ENCODE results near the gene SKA2.
A peak's percentile ranks its signal among the peaks of the same experiment; 100 is the strongest.
"Not testable (repeated sequence)": the region's sequence is repeated elsewhere in the genome, so short reads cannot be mapped to it uniquely, and the experiment has no call there.

SKA2 gene

DNA sequence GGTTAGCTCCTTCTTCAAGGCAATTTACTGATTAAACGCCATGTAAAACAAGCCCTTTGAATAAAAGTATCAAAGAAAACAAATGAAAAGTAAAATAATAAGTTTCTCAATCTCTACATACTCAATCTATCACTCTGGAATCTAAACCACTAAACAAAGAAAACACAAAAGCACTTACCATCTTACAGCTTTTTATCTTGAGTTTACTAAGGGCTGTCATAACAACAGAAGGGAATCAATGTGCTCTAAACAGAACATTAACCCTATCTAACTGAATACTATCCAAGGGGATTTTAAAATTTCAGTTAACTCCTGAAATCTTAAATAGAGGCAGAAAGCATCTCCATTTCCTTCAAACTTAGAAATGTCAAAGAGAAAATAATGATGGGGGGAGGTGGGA, 3.4 kb downstream of the SKA2 start:
- DNase-seq (ENCODE audit: low read depth, low spot score), result no peak

DNA sequence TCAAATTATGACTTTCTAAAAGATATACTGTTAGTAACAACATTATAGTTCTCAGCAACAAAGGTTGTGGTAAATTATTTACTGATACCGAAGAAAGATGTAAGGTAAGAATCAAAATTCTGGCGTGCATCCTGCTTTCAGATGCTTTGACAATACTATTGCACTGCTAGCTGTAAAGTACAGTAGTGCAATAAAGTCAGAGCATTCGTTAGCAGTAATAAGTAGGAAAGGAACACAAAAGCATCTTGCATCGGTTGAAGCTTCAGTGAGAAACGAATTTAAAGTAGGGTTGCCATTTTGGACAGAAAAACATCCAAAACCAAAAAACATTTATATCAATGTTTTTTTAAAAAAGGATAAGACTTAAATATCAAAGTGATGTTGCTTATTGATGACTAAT, 4.0 kb downstream of the SKA2 start:
- DNase-seq (ENCODE audit: low read depth, low spot score), result no peak

DNA sequence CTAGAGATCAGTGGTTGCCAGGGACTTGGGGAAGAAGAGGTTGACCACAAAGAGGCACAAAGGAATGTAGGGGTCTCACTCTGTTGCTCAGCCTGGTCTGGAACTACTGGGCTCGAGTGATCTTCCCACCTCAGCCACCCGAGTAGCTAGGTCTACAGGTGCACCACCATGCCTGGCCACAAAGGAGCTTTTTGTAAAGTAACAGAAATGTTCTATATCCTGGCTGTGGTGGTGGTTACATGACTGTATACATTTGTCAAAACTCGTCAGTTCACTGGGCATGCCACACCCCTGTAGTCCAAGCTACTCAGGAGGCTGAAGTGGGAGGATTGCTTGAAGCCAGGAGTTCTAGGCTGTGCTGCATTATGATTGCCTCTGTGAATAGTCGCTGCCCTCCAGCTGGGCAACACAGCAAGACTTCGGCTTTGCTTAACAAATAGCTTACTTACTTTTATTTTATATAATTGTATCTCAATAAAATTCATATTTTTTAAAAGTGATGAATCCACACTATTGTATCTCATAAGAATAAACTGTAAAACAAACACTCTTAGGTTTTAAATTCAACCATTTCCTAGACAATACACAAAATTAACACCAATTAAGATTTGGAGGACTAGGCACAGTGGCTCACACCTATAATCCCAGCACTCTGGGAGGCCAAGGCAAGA, 5.0 kb downstream of the SKA2 start:
- no peak for DNase-seq (ENCODE audit: low read depth, low spot score)

DNA sequence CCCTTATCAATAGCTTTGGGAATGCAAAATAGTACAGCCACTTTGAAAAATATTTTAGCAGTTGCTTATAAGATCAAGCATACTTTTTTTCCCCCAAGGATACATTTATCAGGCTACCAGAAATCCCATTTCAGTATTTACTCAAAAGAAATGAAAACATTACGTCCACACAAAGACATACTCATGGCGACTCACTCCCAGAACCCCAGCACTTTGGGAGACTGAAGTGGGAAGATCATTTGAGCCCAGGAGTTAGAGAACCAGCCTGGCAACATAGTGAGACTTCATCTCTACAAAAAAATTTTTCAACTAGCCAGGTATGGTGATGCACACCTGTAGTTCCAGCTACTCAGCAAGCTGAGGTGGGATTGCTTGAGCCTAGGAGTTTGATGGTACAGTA, 5.9 kb downstream of the SKA2 start:
- no peak for DNase-seq (ENCODE audit: low read depth, low spot score)

DNA sequence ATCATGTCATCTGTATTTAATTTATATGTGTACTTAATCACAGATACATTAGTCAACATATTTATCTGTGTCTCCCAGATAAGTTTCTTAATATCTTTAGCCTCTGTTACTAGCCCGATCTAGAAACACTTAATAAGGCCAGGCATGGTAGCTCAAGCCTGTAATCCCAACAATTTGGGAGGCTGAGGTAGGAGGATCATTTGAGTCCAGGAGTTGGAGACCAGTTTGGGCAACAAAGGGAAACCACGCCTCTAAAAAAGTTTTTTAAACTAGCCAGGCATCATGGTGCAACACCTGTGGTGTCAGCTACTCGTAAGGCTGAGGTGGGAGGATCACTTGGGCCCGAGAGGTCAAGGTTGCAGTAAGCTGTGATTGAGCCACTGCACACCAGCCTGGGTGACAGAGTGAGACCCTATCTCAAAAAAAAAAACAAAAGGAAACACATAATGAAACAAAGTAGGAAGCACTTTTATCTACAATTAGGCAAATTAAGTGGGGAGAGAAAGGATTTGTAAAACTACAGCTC, 9.4 kb downstream of the SKA2 start:
- DNase-seq (ENCODE audit: low read depth, low spot score), result no peak

DNA sequence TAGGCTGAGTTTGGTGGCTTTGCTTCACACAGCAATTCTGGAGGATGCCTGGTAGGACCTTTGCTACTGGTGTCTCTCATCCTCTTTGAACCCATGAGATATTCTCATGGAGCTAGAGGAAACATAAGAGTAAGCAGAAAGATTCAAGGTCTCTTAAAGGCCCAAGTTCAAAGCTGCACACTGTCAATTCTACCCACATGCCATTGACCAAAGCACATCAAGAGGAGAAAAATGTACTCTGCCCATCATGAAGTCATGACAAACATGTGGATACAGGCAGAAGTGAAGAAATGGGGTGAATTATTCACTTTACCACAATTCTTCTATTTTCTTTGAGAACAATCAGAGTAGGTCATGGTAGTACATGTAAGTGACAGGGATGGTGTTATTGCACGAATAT, 13.1 kb downstream of the SKA2 start:
- DNase-seq (ENCODE audit: low read depth, low spot score), result no peak

DNA sequence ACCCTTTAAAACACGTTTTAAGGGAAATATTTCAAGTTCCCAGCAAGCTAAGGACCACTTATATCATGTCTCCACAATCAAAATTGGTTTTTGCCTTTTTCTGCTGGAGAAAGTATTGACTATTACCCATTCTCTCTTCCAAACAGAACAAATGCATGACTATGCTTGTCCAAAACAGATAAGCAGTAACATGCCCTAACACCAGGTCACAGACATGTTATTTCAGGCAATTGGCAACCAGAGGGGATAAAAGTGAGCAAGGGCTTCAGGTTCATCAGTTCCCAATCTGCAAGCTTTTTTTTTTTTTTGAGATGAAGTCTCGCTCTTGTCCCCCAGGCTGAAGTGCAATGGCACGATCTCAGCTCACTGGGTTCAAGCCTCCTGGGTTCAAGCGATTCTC, 15.0 kb downstream of the SKA2 start:
- no peak for DNase-seq (ENCODE audit: low read depth, low spot score)

DNA sequence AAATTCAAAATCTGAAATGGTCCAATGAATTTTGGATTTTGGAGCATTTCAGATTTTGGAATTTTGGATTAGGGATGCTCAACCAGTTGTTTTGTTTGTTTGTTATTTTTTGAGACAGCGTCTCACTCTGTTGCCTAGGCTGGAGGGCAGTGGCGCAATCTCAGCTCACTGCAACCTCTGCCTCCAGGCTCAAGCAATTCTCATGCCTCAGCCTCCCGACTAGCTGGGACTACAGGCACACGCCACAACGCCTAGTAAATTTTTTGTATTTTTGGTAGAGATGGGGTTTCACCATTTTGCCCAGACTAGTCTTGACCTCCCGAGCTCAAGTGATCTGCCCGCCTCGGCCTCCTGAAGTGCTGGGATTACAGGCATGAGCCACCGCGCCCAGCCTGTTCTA, 16.6 kb downstream of the SKA2 start:
- DNase-seq (ENCODE audit: low read depth, low spot score), result not testable (repeated sequence)

DNA sequence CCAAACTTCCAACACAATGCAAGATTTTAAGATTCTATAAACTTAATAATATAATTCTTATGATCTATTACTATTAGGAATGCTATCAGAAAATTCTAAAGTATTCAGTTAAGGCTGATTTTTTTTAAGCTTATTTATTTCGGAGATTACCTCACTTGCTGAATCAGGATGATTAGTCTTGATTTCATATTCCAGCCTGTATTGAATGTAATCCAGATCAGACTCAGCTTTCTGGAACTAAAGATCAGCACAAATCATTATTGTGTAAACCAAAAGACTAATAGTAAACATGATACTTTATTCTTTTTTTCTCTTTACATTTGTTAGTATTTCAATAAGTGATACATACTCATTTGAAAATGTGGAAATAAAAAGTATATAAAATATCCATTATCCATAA, 23.9 kb downstream of the SKA2 start:
- no peak for DNase-seq (ENCODE audit: low read depth, low spot score)

DNA sequence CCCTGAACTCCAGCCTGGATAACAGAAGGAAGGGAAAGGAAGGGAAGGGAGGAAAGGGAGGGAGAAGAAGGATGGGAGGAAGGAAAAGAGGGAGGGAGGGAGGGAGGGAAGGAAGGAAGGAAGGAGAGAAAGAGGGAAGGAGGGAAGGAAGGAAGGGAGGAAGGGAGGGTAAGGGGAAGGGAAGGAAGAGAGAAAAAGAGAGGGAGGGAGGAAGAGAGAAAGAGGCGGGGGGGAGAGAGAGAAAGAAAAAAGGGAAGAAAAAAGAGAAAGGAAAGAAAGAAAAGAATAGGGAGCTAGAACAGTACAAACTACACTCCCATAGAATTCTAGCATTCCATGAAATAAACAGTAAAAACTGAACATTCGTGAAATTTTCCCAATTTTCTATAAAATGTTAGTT, 25.2 kb downstream of the SKA2 start:
- no peak for DNase-seq (ENCODE audit: low read depth, low spot score)

DNA sequence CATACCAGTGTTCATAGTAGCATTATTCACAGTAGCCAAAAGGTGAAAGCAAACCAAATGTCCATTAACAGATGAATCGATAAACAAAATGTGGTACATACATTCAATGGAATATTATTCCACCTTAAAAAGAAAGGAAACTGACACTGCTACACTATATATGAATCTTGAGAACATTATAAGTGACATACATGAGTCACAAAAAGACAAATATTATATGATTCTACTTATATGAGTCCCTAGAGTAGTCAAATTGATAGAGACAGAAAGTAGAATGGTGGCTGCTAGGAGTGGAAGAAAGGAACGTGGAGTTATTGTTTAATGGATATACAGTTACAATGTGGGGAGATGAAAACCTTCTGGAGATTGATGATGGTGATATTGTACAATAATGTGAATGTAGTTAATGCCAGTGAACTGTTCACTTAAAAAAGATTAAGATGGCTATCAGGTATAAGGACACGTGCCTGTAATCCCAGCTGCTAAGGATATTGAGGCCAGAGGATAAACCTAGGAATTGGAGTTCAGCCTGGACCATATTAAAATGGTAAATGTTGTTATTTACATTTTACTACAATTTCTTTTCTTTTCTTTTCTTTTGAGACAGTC, 28.1 kb downstream of the SKA2 start:
- no peak for DNase-seq (ENCODE audit: low read depth, low spot score)

DNA sequence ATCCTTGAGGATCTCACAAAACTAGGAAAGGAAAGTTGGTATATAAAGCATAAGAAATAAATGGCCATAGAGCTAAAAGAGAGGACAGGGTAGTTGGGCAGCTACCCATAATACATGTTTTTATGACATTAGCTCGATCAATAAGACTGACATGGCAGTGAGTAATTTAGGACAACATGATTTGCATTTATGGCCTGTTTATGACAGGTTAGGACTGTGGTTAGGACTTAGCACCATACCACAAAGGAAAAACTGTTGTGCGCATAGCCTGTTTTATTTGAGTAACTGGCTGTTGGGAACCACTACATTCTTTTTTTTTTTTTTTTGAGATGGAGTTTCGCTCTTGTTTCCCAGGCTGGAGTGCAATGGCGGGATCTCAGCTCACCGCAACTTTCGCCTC, 30.3 kb downstream of the SKA2 start:
- DNase-seq (ENCODE audit: low read depth, low spot score), result no peak

DNA sequence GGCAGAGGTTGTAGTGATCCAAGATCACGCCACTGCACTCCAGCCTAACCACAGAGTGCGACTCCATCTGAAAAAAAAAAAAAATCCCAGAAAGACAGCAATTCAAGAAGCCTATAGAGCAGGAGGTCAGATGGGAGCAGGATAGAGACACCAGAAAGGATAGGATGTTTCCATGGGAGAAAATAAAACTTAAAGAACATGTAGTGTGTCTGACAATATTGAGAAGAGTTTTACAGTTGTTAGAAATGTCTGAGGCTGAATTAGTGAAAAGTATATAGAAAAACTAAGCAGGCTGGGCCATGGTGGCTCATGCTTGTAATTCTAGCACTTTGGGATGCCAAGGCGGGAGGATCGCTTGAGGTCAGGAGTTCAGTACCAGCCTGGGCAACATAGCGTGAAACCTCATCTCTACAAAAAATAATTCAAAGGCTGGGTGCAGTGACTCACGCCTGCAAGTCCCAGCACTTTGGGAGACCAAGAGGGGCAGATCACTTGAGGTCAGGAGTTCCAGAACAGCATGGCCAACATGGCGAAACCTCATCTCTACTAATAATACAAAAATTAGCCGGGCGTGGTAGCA, 33.0 kb downstream of the SKA2 start:
- no peak for DNase-seq (ENCODE audit: low read depth, low spot score)

DNA sequence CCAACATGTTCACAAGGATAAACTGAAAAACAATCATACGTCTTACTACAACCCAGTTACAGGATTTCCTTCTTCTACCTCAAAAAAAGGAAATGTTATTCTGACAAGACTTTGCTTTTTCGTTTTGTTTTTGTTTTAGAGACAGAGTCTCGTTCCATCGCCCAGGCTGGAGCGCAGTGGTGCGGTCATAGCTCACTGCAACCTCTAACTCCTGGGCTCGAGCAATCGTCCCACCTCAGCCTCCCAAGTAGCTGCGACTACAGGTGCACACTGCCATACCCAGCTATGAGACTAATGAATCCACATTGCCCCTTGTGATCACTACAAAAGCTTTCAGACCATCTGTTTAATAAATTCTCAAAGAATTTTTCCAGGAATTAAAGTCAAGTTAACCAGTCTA, 39.5 kb downstream of the SKA2 start:
- DNase-seq (ENCODE audit: low read depth, low spot score), result no peak

DNA sequence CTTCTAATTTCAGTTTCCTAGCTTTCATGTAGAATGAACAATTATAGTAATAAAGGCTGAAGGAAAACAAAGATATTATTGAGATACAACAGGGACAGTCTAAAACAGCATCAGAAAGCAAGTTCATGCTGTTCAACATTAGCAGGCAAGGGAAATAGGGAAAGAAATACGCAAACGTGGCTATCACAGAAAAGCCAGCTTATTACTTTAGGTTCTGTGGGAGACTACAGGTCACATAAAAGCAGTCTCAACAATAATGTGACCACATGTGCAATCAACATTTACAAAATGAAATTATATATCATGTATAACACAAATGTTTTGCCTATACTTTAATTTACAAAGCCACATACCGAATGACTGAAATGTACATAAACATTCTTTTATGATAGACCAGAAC, 43.4 kb downstream of the SKA2 start:
- DNase-seq (ENCODE audit: low read depth, low spot score), result no peak

DNA sequence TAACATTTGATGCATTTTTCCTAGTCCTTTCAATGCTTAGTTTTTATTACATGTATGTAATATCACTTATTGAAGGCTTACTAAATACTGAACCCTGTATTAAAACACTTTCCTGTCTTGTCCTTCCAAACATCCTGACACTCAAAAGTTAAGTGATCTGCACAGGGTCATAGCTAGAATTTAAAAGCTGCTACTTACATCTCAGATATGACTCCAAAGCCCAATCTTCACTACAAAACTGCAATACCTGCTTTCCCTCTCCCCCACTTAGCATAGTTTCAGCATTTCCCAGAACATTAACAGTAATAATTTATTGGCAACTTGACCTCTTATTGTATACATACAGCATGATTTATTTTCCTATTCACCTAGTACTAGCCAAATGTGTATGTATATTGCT, 44.0 kb downstream of the SKA2 start:
- DNase-seq (ENCODE audit: low read depth, low spot score), result no peak

DNA sequence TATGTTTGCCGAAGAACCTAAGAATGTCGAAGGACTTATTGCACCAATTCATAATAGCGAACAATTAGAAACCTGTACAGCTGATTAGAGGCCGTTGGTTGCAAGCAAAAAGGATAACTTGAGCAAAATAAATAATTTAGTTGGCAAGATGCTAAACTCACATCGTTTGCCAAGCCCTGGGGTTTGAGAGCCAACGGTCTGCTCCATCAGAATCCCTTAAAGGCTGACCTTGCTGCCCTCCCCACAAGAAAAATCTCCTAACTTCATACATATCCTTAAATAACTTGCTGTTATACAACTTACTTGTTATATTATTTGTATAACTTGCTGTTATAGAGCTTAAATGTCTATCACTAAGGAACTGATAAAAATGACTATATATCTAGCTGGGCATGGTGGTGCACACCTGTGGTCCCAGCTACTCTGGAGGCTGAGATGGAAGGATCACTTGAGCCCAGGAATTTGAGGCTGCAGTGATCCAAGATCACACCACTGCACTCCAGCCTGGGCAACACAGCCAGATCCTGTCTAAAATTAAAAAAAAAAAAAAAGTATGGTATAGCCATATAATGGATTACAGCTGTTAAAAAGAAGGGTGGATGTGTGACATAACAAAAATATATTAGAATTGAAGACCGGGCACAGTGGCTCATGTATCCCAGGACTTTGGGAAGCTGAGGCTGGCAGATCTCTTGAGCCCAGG, 46.4 kb downstream of the SKA2 start:
- DNase-seq (ENCODE audit: low read depth, low spot score), result no peak

DNA sequence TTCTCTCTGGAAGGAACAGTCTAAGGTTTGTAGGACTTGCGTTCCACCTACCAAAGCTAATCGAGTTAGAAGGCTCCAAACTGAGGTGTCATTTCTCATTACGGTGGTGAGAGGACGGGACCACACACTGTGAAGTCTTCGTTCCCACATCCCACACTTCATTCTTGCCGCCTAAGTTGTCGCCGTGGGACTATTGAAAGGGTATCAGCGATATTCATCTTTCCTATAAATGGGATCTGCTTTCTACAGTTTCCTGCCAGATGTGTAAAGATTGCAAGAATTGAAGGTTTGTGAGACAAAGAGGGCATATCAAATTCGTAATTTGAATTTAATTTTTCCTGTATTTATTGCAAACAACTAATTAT, 47.7 kb downstream of the SKA2 start:
- no peak for DNase-seq (ENCODE audit: low read depth, low spot score)

DNA sequence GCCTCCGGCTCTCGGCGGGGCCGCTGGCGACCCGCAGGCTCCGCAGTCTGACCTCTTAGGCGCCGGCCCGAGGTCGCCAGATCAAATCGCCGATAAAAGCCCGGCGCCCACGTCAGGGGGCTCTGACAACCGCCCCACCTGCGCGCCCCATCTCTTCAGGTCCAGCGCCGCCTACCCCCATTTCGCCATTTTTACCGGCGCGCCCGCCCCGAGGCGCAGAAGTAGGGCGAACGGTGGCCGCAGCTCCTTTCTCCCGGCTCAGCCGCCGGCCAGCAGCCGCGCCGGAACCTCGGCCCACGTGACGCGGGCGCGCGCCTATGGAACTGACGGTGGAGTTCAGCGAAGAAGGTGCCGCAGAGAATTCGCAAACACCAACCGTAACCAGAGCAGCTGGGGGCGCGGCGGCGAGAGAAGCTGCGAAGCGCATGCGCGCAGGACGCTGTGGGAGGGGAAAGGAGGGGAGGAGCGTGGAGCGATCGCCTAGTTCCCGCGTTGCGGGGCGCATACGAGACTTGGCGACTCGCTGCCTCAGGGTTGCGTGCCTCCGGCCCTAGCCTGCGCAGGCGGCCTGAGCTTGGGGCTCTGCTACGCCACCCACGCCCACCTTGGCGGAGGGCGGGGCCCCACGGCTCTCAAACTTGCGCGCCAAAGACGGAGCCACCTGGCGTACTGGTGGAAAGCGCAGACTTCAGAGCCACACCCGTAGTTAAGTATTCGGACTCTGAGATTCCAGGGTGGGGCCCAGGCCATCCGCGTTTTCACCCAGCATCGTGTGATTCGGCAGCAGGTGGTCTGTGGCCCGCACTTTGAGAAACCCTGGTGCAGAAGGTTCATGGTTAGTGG, 48.3 kb downstream of the SKA2 start, which contains the start of gene TRIM37:
Gene TRIM37, minus strand, starts transcription at position 418 of the 843 bp plus-strand sequence. CDS start 419 bp downstream, outside the sequence.
- peak; percentile 97 for DNase-seq (ENCODE audit: low read depth, low spot score)

DNA sequence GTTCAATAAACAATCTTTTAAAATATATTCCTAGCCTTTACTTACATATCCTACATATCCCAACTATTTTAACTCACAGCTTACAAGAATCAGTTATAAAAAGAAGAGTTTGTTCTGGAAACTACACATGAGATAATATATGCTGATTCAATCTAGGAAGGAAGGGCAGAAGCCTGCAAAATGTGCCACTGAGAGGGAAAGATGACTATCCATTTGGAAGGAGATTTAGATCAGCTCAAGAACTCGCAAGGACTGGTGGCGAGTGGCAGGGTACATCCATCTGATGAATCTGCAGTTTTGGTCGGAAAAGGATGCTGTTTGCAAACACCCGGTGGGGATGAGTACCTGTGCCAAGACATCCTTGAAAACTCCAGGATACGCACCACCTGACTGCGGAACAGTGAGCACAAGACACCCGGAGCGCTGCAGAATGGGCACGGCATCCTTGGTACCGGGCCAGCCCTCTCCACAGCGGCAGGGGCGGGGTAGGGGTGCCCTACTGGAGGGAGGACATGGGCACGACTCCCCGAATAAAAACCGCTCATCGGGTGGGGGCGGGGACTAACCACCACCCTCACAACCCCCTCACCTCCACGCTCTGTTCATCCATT, 49.0 kb downstream of the SKA2 start:
- peak; percentile 64 for DNase-seq (ENCODE audit: low read depth, low spot score)

DNA sequence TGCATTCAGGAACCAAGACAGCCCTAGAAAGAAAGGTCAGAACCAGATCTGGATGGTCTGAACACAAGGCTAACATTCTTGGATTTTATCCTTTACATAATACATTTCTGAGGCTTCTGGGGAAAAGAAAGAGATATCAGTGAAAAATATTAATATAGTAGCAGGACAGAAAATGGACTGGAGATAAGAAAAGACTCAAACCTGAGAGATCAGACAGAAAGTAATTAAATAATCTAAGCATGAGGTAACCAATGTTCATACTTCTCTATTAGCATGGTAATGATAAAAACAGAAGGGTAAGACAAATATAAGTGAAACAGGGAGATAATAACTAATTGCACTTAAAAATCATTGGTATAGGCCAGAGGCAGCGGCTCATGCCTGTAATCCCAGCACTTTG, 53.8 kb downstream of the SKA2 start:
- DNase-seq (ENCODE audit: low read depth, low spot score), result no peak

Measured in activated CD4-positive, CD25-positive, alpha-beta regulatory T cell treated with anti-CD3 and anti-CD28 coated beads, Interleukin-2, amount 50 U/mL, for 16 hours (primary cell).